ENCODE measurements around the gene NPRL2. TPM values are rescaled to one million over a fixed set of nuclear protein-coding genes. Genes with fewer than 3 reads are reported as not detected.

Gene NPRL2
- total and polyA plus RNA-seq, 2 of the 8 experiments (the other 6 are each of a cell fraction or from before 2014, with no cell fraction given) = 28.4 to 51.4 TPM

GRCh38 chr3:50365842-50366220 lies 15.3 kb upstream of the NPRL2 start:
- H2BK5ac ChIP-seq (ENCODE audit: low read depth, low read length) = no peak overlapping the region
- H2BK15ac ChIP-seq (ENCODE audit: low read length) = no peak overlapping the region
- H3K79me1 ChIP-seq (ENCODE audit: low read depth, low read length) = 0 out of 2 replicates have a peak, but pooled peaks cover 2% of the 10 kb centered on the region
- peaks cover 12% of the 10 kb centered on the region; the same call in 1 of the 2 replicates for H3K23me2 ChIP-seq (ENCODE audit: low read depth, low read length)
- H3K4me2 ChIP-seq (ENCODE audit: insufficient read depth in 1 of 2, low read depth in 2 of 2, low read length in 2 of 2) = peak overlapping the region; percentile 76 to 91
- H3K36me3 ChIP-seq (ENCODE audit: control insufficient read depth in 2 of 4, insufficient read depth in 4 of 4, low read length in 3 of 4) = no peaks in the 10 kb centered on the region
- H3K4ac ChIP-seq (replicated peaks; ENCODE audit: insufficient read length, low read depth, low read length) = no peak overlapping the region
- H3K18ac ChIP-seq (ENCODE audit: extremely low read depth, low read length) = no peak overlapping the region
- H3K79me2 ChIP-seq (ENCODE audit: control insufficient read depth in 1 of 2, insufficient read depth in 2 of 2, low read length in 2 of 2) = no peaks in the 10 kb centered on the region
- FAIRE-seq (no peak), DNase-seq (ENCODE audit: low read depth in 1 of 2, low spot score in 2 of 2) (no peak)
- no peaks in the 10 kb centered on the region for H3K9me3 ChIP-seq (ENCODE audit: insufficient read depth in 2 of 2, low read depth in 1 of 2, low read length in 1 of 2)
- H4K91ac ChIP-seq (replicated peaks; ENCODE audit: insufficient read length, low read length) = no peak overlapping the region
- WGBS, 2 experiments (ENCODE audit: extremely low coverage in 1 of 2, insufficient coverage in 1 of 2, insufficient read length in 1 of 2, insufficient replicate concordance in 2 of 2, low coverage in 1 of 2, low lambda C conversion rate in 2 of 2, missing lambda C conversion rate in 1 of 2) = 85% methylated on average over 5 of the region's 5 CpGs; no CpG with 5 or more reads in 1 of the 2 experiments
- no peak overlapping the region for H4K5ac ChIP-seq (ENCODE audit: insufficient read length, low read depth, low read length)
- no peak overlapping the region for H4K8ac ChIP-seq (ENCODE audit: extremely low read depth, insufficient read depth, low read length)
- peak overlapping the region; percentile 48 to 68 (median 59) for H3K4me3 ChIP-seq (ENCODE audit: extremely low read depth in 1 of 4, insufficient read depth in 2 of 4, low read depth in 3 of 4, low read length in 4 of 4)
- H3K14ac ChIP-seq (ENCODE audit: insufficient read length) = no peak overlapping the region
- H2BK12ac ChIP-seq (ENCODE audit: low read depth, low read length) = no peak overlapping the region
- no peak overlapping the region for H2AK5ac ChIP-seq (ENCODE audit: low read depth, low read length)
- no peak overlapping the region for H3K56ac ChIP-seq (replicated peaks; ENCODE audit: insufficient read length, low read depth, low read length)
- ChIA-PET CTCF (ENCODE audit: partially characterized antibody) (interaction anchor here (0.8 to 2.7 kb wide), 8 partner anchors 9 to 251 kb away, joined by 3 to 9 read pairs (median 4); partner anchors contain the start of gene MAPKAPK3), POLR2A (ENCODE audit: partially characterized antibody) (interaction anchor here (0.8 to 2.5 kb wide), 5 partner anchors 10 to 137 kb away, joined by 3 to 22 read pairs (median 4); partner anchors contain the start of genes CYB561D2 and NPRL2)
- no peak overlapping the region for H2BK20ac ChIP-seq (ENCODE audit: low read length)
- H3K27me3 ChIP-seq (replicated peaks in 1 of 4; ENCODE audit: control insufficient read depth in 3 of 4, extremely low read depth in 1 of 4, insufficient read depth in 3 of 4, low read length in 3 of 4) = peaks cover 0 to 5% (median 2%) of the 10 kb centered on the region in 4 experiments; a peak in 3 of 7 replicates
- H2BK120ac ChIP-seq (replicated peaks; ENCODE audit: low read depth, low read length) = no peak overlapping the region
- no peak overlapping the region for H2AFZ ChIP-seq (ENCODE audit: low read length)
- TF ChIP-seq TEAD4 (IDR thresholded peaks at IDR 0.05; ENCODE audit: low read depth, low read length) = no peak
- no peak for TF ChIP-seq NANOG (IDR thresholded peaks at IDR 0.05; ENCODE audit: insufficient read depth, low read depth, low read length, poor library complexity, severe bottlenecking)
- no peak for TF ChIP-seq HDAC2 (IDR thresholded peaks at IDR 0.05; ENCODE audit: borderline replicate concordance in 1 of 2, low read depth in 2 of 2, low read length in 2 of 2)
- TF ChIP-seq SP1 (IDR thresholded peaks at IDR 0.05; ENCODE audit: low read depth, low read length) = no peak
- no peak for TF ChIP-seq TCF12 (IDR thresholded peaks at IDR 0.05; ENCODE audit: low read depth, low read length)
- no peak for TF ChIP-seq EP300 (IDR thresholded peaks at IDR 0.05; ENCODE audit: borderline replicate concordance in 1 of 2, low read depth in 2 of 2, low read length in 2 of 2)
- no peak for TF ChIP-seq CREB1 (IDR thresholded peaks at IDR 0.05)
- no peak for TF ChIP-seq SRF (IDR thresholded peaks at IDR 0.05; ENCODE audit: low read depth, low read length)
- no peak for TF ChIP-seq CTBP2 (IDR thresholded peaks at IDR 0.05; ENCODE audit: borderline replicate concordance, insufficient read depth, insufficient read length, low read length)
- TF ChIP-seq MAFK (IDR thresholded peaks at IDR 0.05; ENCODE audit: low read depth, low read length) = no peak
- no peak for TF ChIP-seq SIRT6 (IDR thresholded peaks at IDR 0.05; ENCODE audit: low read length)
- H3K4me1 ChIP-seq (replicated peaks in 1 of 4; ENCODE audit: control insufficient read depth in 3 of 4, insufficient read depth in 4 of 4, low read length in 3 of 4) = peaks cover 0 to 15% (median 10%) of the 10 kb centered on the region in 4 experiments; a peak in 6 of 7 replicates
- no peak overlapping the region for H3K23ac ChIP-seq (ENCODE audit: insufficient read length)
- H3K9ac ChIP-seq (replicated peaks in 1 of 4; ENCODE audit: extremely low read depth in 1 of 4, low read depth in 3 of 4, low read length in 3 of 4) = peak overlapping the region in 3 of 4 experiments; percentile 3 to 58 (median 49); a peak in 4 of 7 replicates
- H3K27ac ChIP-seq (ENCODE audit: low read depth, low read length) = no peak overlapping the region
- H4K20me1 ChIP-seq (replicated peaks in 1 of 2; ENCODE audit: control insufficient read depth in 1 of 2, insufficient read depth in 2 of 2, low read length in 2 of 2) = peaks cover 0 to 2% of the 10 kb centered on the region in 2 experiments

Data from H1 (cell line).